ENCODE results near the gene NUP85. TPM values are rescaled to one million over a fixed set of nuclear protein-coding genes. Genes with fewer than 3 reads are reported as not detected.
"Not testable (repeated sequence)": the region's sequence is repeated elsewhere in the genome, so short reads cannot be mapped to it uniquely, and the experiment has no call there.

The NUP85 gene
- total RNA-seq, 1 donor from 2014 or later = 66.8 TPM

DNA sequence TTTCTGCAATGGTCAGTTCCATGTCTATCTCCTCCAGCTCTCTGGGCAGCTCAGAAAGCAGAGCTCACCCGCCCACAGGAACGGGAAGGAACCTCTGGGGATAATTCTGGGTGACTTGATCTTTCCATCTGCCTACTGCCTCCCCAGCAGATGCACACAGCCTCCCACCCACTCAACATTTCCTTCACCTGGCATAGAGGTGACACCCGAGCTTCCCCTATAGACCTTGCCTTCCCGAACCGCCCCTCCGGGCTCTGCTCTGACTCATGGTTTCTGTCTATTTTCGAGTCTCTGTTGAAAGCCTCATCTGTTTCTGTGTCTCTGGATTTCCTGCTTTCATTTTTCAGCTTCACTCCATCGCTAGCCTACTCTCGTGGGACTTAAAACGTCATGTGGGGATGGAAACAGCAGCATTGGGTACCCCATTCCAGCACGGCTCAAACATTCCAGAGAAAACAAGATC is 44.6 kb downstream of the NUP85 start:
- Histone ChIP-seq H3K36me3 (peaks cover 30% of the 10 kb centered on the region), H3K4me1 (peaks cover 29% of the 10 kb centered on the region), H3K27ac (no peak overlapping the region), H3K9me3 (no peaks in the 10 kb centered on the region), H3K27me3 (ENCODE audit: low read depth) (no peaks in the 10 kb centered on the region), H3K4me3 (peak overlapping the region; percentile 16)
- ATAC-seq = peak; percentile 54 to 60
- TF ChIP-seq, protein P1, sequence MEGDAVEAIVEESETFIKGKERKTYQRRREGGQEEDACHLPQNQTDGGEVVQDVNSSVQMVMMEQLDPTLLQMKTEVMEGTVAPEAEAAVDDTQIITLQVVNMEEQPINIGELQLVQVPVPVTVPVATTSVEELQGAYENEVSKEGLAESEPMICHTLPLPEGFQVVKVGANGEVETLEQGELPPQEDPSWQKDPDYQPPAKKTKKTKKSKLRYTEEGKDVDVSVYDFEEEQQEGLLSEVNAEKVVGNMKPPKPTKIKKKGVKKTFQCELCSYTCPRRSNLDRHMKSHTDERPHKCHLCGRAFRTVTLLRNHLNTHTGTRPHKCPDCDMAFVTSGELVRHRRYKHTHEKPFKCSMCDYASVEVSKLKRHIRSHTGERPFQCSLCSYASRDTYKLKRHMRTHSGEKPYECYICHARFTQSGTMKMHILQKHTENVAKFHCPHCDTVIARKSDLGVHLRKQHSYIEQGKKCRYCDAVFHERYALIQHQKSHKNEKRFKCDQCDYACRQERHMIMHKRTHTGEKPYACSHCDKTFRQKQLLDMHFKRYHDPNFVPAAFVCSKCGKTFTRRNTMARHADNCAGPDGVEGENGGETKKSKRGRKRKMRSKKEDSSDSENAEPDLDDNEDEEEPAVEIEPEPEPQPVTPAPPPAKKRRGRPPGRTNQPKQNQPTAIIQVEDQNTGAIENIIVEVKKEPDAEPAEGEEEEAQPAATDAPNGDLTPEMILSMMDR (IDR thresholded peaks at IDR 0.05) = no peak
- intact Hi-C loops (cut with DNase I) = no loop called here
- no peak for DNase-seq

DNA sequence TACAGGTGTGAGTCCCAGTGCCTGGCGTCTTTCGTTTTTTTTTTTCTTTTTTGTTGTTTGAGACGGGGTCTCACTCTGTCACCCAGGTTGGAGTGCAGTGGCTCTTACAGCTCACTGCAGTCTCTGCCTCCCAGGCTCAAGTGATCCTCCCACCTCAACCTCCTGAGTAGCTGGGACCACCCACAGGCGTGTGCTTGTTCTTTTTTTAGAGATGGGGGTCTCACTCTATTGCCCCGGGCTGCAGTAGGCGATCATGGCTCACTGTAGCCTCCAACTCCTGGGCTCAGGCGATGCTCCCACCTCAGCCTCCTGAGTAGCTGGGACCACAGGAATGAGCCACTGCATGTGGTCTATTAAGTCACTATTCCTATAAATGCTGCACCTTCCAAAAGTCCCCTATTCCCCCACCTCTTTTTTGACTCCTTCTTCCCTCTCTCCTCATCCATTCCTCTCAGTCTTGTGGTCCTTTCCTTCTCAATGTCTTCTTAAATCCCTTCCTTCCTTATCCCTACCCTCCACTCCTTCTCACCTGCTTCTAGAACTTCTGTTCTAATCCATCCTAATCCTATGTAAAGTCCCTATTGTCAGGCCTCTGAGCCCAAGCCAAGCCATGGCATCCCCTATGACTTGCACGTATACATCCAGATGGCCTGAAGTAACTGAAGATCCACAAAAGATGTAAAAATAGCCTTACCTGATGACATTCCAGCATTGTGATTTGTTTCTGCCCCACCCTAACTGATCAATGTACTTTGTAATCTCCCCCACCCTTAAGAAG is 46.7 kb downstream of the NUP85 start:
- Histone ChIP-seq H3K27me3 (ENCODE audit: low read depth) (no peaks in the 10 kb centered on the region), H3K4me3 (no peak overlapping the region), H3K36me3 (peaks cover 12% of the 10 kb centered on the region), H3K27ac (no peak overlapping the region), H3K4me1 (peaks cover 33% of the 10 kb centered on the region), H3K9me3 (no peaks in the 10 kb centered on the region)
- DNase-seq = no peak
- intact Hi-C loops (cut with DNase I) = no loop called here
- ATAC-seq = no peak
- TF ChIP-seq, protein P1 (IDR thresholded peaks at IDR 0.05) = no peak

DNA sequence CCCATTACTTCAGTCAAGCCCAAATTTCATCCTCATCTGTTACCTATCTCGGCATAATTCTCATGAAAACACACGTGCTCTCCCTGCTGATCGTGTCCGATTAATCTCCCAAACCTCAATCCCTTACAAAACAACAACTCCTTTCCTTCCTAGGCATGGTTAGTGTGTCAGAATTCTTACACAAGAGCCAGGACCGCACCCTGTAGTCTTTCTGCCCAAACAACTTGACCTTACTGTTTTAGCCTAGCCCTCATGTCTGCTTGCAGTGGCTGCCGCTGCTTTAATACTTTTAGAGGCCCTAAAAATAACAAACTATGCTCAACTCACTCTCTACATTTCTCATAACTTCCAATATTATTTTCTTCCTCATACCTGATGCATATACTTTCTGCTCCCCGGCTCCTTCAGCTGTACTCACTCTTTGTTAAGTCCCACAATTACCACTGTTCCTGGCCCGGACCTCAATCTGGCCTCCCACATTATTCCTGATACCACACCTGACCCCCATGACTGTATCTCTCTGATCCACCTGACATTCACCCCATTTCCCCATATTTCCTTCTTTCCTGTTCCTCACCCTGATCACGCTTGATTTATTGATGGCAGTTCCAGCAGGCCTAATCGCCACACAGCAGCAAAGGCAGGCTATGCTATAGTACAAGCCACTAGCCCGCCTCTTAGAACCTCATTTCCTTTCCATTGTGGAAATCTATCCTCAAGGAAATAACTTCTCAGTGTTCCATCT is 50.6 kb downstream of the NUP85 start:
- Histone ChIP-seq H3K27ac (peak overlapping the region; percentile 21), H3K4me1 (peaks cover 45% of the 10 kb centered on the region)
- DNase-seq; intact Hi-C loops (cut with DNase I); H3K27me3 ChIP-seq (ENCODE audit: low read depth); ATAC-seq; H3K4me3 ChIP-seq; H3K9me3 ChIP-seq; H3K36me3 ChIP-seq: not testable (repeated sequence)

DNA sequence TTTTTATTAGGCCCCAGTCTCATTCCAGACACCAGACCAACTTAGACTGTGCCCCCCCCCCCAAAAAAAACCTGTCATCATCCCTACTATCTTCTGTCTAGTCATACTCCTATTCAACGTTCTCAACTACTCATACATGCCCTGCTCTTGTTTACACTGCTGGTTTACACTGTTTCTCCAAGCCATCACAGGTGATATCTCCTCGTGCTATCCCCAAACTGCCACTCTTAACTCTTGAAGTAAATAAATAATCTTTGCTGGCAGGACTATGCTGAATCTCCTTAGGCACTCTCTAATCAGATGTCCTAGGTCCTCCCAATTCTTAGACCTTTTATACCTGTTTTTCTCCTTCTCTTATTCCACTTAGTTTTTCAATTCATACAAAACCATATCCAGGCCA is 51.7 kb downstream of the NUP85 start:
- ATAC-seq; H3K9me3 ChIP-seq; H3K4me3 ChIP-seq; H3K36me3 ChIP-seq; H3K27ac ChIP-seq; DNase-seq; intact Hi-C loops (cut with DNase I); H3K27me3 ChIP-seq (ENCODE audit: low read depth): not testable (repeated sequence)
- H3K4me1 ChIP-seq = peaks cover 37% of the 10 kb centered on the region

DNA sequence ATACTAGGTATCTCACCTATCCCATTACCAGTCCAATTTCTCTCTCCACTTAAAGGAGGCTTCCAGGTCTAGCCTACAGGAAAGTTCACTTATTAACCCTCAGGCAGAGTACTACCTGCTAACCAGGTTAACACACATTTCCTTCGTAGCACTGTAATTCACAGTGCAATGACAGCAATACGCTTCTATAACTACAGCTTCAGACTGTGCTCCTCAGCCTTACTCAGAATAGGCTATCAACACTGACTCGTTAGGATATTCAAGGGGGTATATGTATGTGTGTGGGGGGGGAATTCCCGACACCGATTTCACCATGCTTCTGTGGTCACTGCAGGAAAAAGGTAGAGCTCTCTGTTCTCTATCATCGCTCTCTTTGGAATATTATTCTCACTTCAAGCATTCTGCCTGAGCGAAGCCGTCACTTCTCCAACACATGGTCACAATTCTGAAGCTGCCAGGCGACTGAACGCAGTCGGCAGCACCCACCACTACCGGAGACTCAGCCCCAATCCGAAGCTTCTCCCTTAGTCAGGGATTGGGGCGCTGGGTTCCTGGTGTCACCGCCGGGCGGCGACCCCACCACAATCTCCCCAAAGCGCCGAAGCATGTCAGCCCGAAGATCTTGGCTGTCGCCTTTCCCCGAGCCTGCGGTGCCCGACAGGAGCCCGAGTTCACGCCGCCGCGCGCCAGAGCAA is 55.3 kb downstream of the NUP85 start:
- Histone ChIP-seq H3K27ac (peak overlapping the region; percentile 95), H3K4me3 (peak overlapping the region; percentile 73), H3K27me3 (ENCODE audit: low read depth) (no peaks in the 10 kb centered on the region), H3K4me1 (peaks cover 43% of the 10 kb centered on the region), H3K9me3 (no peaks in the 10 kb centered on the region), H3K36me3 (peaks cover 27% of the 10 kb centered on the region)
- DNase-seq (no peak), ATAC-seq (peak; percentile 19 to 27)
- intact Hi-C loops (cut with DNase I) = no loop called here
- TF ChIP-seq, protein P1 (IDR thresholded peaks at IDR 0.05) = no peak

DNA sequence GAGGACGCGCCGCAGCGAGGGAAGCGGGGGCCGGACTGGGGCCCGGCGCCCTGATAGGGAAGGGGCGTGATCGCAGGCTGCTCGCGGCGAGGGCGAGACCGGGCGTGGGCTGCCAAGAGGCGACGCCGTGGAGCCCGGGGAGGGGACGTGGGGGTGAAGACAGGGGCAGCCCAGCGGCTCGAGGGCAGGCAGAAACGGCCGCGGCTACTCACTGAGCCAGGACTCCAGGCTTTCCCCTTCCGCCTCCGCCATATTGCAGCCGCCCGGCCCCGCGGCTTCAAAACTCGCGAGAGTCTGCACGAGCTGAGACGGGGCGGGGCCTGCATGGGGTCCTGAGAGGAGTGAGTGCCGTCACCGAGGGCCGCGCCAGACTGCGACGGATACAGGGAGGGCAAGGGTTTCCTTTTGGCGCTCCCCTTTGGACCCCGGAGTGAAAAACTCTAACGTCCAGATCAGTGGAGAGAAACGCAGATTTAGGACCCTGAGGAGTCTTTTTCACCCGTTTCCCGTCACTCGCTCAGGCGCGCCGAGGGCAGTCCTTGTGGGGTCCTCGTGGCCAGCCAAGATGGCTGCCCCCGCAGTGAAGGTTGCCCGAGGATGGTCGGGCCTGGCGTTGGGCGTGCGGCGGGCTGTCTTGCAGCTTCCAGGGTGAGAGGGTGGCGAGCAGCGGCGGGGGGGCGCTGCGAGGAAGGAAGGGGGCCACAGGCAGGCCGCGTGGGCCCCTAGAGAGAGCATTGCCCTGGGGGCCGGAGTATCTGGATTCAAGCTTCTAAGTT is 56.0 kb downstream of the NUP85 start, which contains the start of the genes GGA3 and MRPS7:
Gene GGA3, minus strand, starts transcription at position 271 of the 776 bp plus-strand sequence. Its CDS starts 19 bp downstream, at position 252.
Gene MRPS7, plus strand, starts transcription at position 544 of the 776 bp plus-strand sequence. Its CDS starts 22 bp downstream, at position 566.
- Histone ChIP-seq H3K36me3 (peaks cover 34% of the 10 kb centered on the region), H3K4me3 (peak within 1 kb of the TSS; percentile 73), H3K27ac (peak within 1 kb of the TSS; percentile 95), H3K27me3 (ENCODE audit: low read depth) (no peaks in the 10 kb centered on the region), H3K4me1 (peaks cover 39% of the 10 kb centered on the region), H3K9me3 (no peaks in the 10 kb centered on the region)
- intact Hi-C loops (cut with DNase I) = no loop called here
- peak; percentile 98 to 99 for ATAC-seq
- peak; percentile 97 for DNase-seq
- TF ChIP-seq, protein P1 (IDR thresholded peaks at IDR 0.05) = no peak

Data from lower lobe of right lung (tissue), 2 donors.